ACC112 (cell line): Measurements from ENCODE around the gene FAM241A.

Experiments used
- H2AFZ ChIP-seq: fragments of 200-600 bp; sonication (generic); one replicate; pipeline ENCODE4 v1.6.0; 2017; ENCODE audit warnings: antibody characterized with exemption, low read length; ENCODE audit not compliant: unreplicated experiment
- H3K27ac ChIP-seq: fragments of 200-600 bp; sonication (generic); 2 replicates; pipeline ENCODE4 v1.5.1; 2014; ENCODE audit warnings: low read depth, mild to moderate bottlenecking, antibody characterized with exemption, low read length, moderate library complexity
- H3K27me3 ChIP-seq: fragments of 200-600 bp; sonication (generic); 2 replicates; pipeline ENCODE4 v1.6.1; 2014; ENCODE audit warnings: mild to moderate bottlenecking, antibody characterized with exemption, low read length, moderate library complexity, mixed read lengths; ENCODE audit not compliant: insufficient read depth
- H3K36me3 ChIP-seq: fragments of 200-600 bp; sonication (generic); 2 replicates; pipeline ENCODE4 v1.6.1; 2016; ENCODE audit warnings: mild to moderate bottlenecking, antibody characterized with exemption, low read length, moderate library complexity, mixed read lengths; ENCODE audit not compliant: insufficient read depth
- H3K4me1 ChIP-seq: fragments of 200-600 bp; sonication (generic); one replicate; pipeline ENCODE4 v1.6.1; 2016; ENCODE audit warnings: low read length, mixed read lengths; ENCODE audit not compliant: insufficient read depth, unreplicated experiment, control insufficient read depth
- H3K4me3 ChIP-seq: fragments of 200-600 bp; sonication (generic); 2 replicates; pipeline ENCODE4 v1.5.1; 2014; ENCODE audit warnings: mild to moderate bottlenecking, low read depth, low read length
- H3K79me2 ChIP-seq: fragments of 200-600 bp; sonication (generic); one replicate; pipeline ENCODE4 v1.6.0; 2016; ENCODE audit warnings: low read length; ENCODE audit not compliant: control insufficient read depth, unreplicated experiment, insufficient read depth

Gene FAM241A

GRCh38 chr4:112214390-112215264 lies 69.4 kb downstream of the FAM241A start:
- Histone ChIP-seq H3K27me3 (no peaks in the 10 kb centered on the region), H3K27ac (peak overlapping the region; percentile 81), H3K4me3 (peak overlapping the region; percentile 34), H2AFZ (peak overlapping the region; percentile 74), H3K36me3 (no peaks in the 10 kb centered on the region), H3K79me2 (no peaks in the 10 kb centered on the region), H3K4me1 (peaks cover 16% of the 10 kb centered on the region)

DNA sequence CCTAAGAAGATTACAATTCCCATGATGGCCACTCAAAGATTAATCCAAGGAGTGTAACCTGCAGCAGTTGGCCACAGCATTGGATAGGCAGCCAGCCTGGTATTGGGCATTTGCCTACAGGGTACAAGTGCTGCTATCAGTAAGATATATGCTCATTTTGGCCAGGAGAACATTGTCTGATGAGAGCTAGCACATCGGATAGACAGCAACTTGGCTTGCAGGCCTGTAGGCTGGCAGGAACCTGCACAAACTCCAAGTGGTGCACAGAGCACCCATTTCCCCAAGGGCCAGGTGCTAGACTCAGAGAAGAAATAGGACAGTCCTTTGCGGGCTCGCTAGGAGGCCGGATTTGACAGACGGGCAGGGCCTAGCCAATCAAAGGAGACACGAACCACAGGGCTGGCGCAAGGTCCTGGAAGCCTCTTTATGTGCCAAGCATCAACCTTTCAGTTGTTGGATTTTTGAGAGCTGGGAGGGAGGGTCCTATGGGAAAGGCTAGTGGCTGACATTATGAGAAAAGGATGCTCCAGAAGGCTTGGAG lies 74.6 kb downstream of the FAM241A start:
- H2AFZ ChIP-seq, result no peak overlapping the region
- no peak overlapping the region for H3K4me3 ChIP-seq
- H3K27me3 ChIP-seq, result no peaks in the 10 kb centered on the region
- H3K36me3 ChIP-seq, result no peaks in the 10 kb centered on the region
- no peak overlapping the region for H3K27ac ChIP-seq
- no peaks in the 10 kb centered on the region for H3K4me1 ChIP-seq
- no peaks in the 10 kb centered on the region for H3K79me2 ChIP-seq

DNA sequence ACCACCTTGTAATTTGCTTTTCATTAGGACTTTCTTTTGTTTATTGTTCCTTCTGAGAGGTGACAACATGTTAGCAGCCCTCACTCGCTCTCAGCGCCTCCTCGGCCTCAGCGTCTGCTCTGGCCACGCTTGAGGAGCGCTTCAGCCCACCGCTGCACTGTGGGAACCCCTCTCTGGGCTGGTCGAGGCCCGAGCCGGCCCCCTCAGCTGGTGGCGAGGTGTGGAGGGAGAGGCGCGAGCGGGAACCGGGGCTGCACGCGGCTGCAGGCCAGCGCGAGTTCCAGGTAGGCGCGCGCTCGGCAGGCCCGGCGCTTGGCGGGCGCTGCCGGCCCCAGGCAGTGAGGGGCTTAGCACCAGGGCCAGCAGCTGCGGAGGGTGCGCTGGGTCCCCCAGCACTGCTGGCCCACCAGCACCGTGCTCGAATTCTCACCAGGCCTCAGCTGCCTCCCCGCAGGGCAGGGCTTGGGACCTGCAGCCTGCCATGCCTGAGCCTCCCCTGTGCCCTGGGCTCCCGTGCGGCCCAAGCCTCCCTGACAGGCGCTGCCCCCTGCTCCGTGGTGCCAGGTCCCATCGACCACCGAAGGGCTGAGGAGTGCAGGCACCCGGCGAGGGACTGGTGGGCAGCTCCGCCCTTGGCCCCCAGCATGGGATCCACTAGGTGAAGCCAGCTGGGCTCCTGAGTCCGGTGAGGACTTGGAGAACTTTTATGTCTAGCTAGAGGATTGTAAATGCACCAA lies 77.1 kb downstream of the FAM241A start:
- Histone ChIP-seq H3K36me3 (no peaks in the 10 kb centered on the region), H3K79me2 (no peaks in the 10 kb centered on the region), H3K27me3 (no peaks in the 10 kb centered on the region), H3K4me1 (no peaks in the 10 kb centered on the region), H3K27ac (no peak overlapping the region), H2AFZ (no peak overlapping the region), H3K4me3 (no peak overlapping the region)

GRCh38 chr4:112225157-112225556 lies 79.9 kb downstream of the FAM241A start:
- H3K4me3 ChIP-seq, result no peak overlapping the region
- no peak overlapping the region for H2AFZ ChIP-seq
- no peaks in the 10 kb centered on the region for H3K27me3 ChIP-seq
- peaks cover 10% of the 10 kb centered on the region for H3K4me1 ChIP-seq
- no peaks in the 10 kb centered on the region for H3K79me2 ChIP-seq
- no peak overlapping the region for H3K27ac ChIP-seq
- H3K36me3 ChIP-seq, result no peaks in the 10 kb centered on the region

DNA sequence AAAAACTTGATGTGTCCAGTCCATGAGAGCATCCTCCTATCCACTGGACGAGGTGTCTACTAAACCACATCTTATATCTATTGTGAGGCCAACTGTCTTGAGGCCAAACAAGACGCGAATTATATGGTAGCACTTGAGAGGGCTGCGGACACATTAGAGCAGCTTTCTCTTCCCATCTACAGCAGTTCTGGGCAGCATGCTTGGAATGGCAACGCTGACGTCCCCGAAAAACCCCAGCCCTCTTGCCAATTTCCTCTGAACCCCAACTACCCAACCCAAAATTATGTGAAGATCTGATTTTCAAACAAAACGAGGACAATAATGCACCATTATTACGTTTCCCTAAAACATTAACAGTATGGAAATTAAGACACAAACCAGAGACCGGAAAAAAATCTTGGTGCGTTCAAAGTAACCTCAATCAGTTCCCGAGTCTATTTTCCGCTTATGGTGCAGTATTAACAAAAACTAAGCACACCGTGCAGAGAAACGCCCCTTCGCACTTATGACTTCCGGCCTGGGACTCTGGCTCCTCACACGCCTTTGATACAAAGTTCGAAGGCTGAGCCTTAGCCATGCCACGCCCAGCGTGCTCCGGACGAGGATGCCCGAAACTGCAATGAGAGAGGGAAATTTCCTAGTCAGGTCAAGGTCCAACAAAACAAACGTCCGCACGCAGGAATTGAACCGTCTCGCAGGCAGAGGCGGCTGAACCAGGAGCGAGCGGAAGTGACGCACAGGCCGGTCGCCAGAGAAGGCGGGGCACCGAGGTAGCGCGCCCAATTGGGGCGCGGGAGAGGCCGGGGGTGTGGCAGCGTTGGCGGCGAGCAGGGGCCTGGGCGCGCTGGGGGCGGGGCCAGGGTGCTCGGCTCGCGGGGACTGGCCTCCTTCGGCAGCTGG lies 85.9 kb downstream of the FAM241A start:
- no peaks in the 10 kb centered on the region for H3K36me3 ChIP-seq
- peaks cover 31% of the 10 kb centered on the region for H3K4me1 ChIP-seq
- peaks cover 32% of the 10 kb centered on the region for H3K79me2 ChIP-seq
- H3K27me3 ChIP-seq, result no peaks in the 10 kb centered on the region
- peak overlapping the region; percentile 97 for H2AFZ ChIP-seq
- peak overlapping the region; percentile 85 for H3K27ac ChIP-seq
- peak overlapping the region; percentile 98 for H3K4me3 ChIP-seq

GRCh38 chr4:112231779-112232713 lies 86.8 kb downstream of the FAM241A start, which contains the start of gene AP1AR:
Gene AP1AR, plus strand, starts transcription at chr4:112231787. Its CDS starts 305 bp downstream, at chr4:112232092.
- H3K27me3 ChIP-seq, result no peaks in the 10 kb centered on the region
- H3K79me2 ChIP-seq, result peaks cover 40% of the 10 kb centered on the region
- H3K4me1 ChIP-seq, result peaks cover 31% of the 10 kb centered on the region
- peak within 1 kb of the TSS; percentile 85 for H3K27ac ChIP-seq
- peak within 1 kb of the TSS; percentile 98 for H3K4me3 ChIP-seq
- H2AFZ ChIP-seq, result peak within 1 kb of the TSS; percentile 97
- H3K36me3 ChIP-seq, result no peaks in the 10 kb centered on the region

- no peaks in the 10 kb centered on the region for H3K36me3 ChIP-seq
- H3K27me3 ChIP-seq, result no peaks in the 10 kb centered on the region
- peaks cover 49% of the 10 kb centered on the region for H3K79me2 ChIP-seq
- no peak overlapping the region for H3K27ac ChIP-seq
- H3K4me3 ChIP-seq, result no peak overlapping the region
- peaks cover 22% of the 10 kb centered on the region for H3K4me1 ChIP-seq
- H2AFZ ChIP-seq, result no peak overlapping the region
These were observed 89.8 kb downstream of the FAM241A start for GRCh38 chr4:112234952-112235609.

GRCh38 chr4:112236040-112236439 lies 90.8 kb downstream of the FAM241A start:
- Histone ChIP-seq H3K79me2 (peaks cover 49% of the 10 kb centered on the region), H3K27ac (no peak overlapping the region), H2AFZ (no peak overlapping the region), H3K27me3 (no peaks in the 10 kb centered on the region), H3K4me1 (peaks cover 18% of the 10 kb centered on the region), H3K36me3 (no peaks in the 10 kb centered on the region), H3K4me3 (no peak overlapping the region)

GRCh38 chr4:112238833-112239232 lies 93.6 kb downstream of the FAM241A start:
- Histone ChIP-seq H3K36me3 (no peaks in the 10 kb centered on the region), H2AFZ (no peak overlapping the region), H3K4me3 (no peak overlapping the region), H3K79me2 (peaks cover 46% of the 10 kb centered on the region), H3K27me3 (no peaks in the 10 kb centered on the region), H3K27ac (no peak overlapping the region), H3K4me1 (peaks cover 10% of the 10 kb centered on the region)
